GM23248 (cell line): ENCODE measurements around the gene LDHAL6B.

Source experiments
- EZH2 ChIP-seq: fragments of 200-600 bp; sonication (generic); IDR thresholded peaks from 2 replicates; pipeline ENCODE4 v1.6.1; 2018; ENCODE audit warnings: antibody characterized with exemption, mild to moderate bottlenecking; ENCODE audit not compliant: insufficient read depth, poor library complexity, severe bottlenecking
- EZH2phosphoT487 ChIP-seq: fragments of 200-600 bp; sonication (generic); IDR thresholded peaks from 2 replicates; pipeline ENCODE4 v1.6.1; 2018; ENCODE audit warnings: antibody characterized with exemption, moderate library complexity, mild to moderate bottlenecking, low read depth; ENCODE audit not compliant: insufficient read depth

GRCh38 chr15:59169251-59169708 is 37.4 kb upstream of the LDHAL6B start:
- TF ChIP-seq EZH2 (no peak), EZH2phosphoT487 (no peak)
